KMS-11 (cell line): ENCODE results near the gene GDF11.

Experiments
- H2AFZ ChIP-seq: fragments of 200-600 bp; sonication (generic); 2 replicates; pipeline ENCODE4 v1.6.1; 2016; ENCODE audit warnings: antibody characterized with exemption, mixed run types, low read depth
- H3K27ac ChIP-seq: fragments of 200-600 bp; sonication (generic); 2 replicates; pipeline ENCODE4 v1.6.1; 2016; ENCODE audit warnings: mild to moderate bottlenecking, mixed run types
- H3K27me3 ChIP-seq: fragments of 200-600 bp; sonication (generic); 2 replicates; pipeline ENCODE4 v1.6.1; 2017; ENCODE audit warnings: mild to moderate bottlenecking, low read depth, mixed run types, moderate library complexity; ENCODE audit not compliant: insufficient read depth
- H3K36me3 ChIP-seq: fragments of 200-600 bp; sonication (generic); 2 replicates; pipeline ENCODE4 v1.6.1; 2017; ENCODE audit warnings: mild to moderate bottlenecking, mixed run types; ENCODE audit not compliant: insufficient read depth
- H3K4me1 ChIP-seq: fragments of 200-600 bp; sonication (generic); 2 replicates; pipeline ENCODE4 v1.6.1; 2016; ENCODE audit warnings: mild to moderate bottlenecking, low read depth, mixed run types; ENCODE audit not compliant: poor library complexity, severe bottlenecking
- H3K4me2 ChIP-seq: fragments of 200-600 bp; sonication (generic); 2 replicates; pipeline ENCODE4 v1.7.0; 2016; ENCODE audit warnings: mild to moderate bottlenecking, mixed run types
- H3K4me3 ChIP-seq: fragments of 200-600 bp; sonication (generic); IDR thresholded peaks from 2 replicates; pipeline ENCODE4 v1.6.1; 2017; ENCODE audit warnings: low read depth, low read length, mixed read lengths; ENCODE audit not compliant: insufficient read depth
- H3K79me2 ChIP-seq: fragments of 200-600 bp; sonication (generic); 2 replicates; pipeline ENCODE4 v1.6.1; 2016; ENCODE audit warnings: low read depth, mixed run types; ENCODE audit not compliant: insufficient read depth
- H3K9ac ChIP-seq: fragments of 200-600 bp; sonication (generic); 2 replicates; pipeline ENCODE4 v1.6.1; 2016; ENCODE audit warnings: mild to moderate bottlenecking, mixed run types
- H4K20me1 ChIP-seq: fragments of 200-600 bp; sonication (generic); 2 replicates; pipeline ENCODE4 v1.6.1; 2016; ENCODE audit warnings: mild to moderate bottlenecking, mixed run types; ENCODE audit not compliant: insufficient read depth
- CTCF ChIP-seq: fragments of 200-600 bp; sonication (generic); conservative IDR thresholded peaks from 2 replicates; pipeline ENCODE4 v1.6.1; 2017; ENCODE audit warnings: low read depth, mild to moderate bottlenecking, antibody characterized with exemption, low read length, moderate library complexity, mixed read lengths

GDF11 gene

DNA sequence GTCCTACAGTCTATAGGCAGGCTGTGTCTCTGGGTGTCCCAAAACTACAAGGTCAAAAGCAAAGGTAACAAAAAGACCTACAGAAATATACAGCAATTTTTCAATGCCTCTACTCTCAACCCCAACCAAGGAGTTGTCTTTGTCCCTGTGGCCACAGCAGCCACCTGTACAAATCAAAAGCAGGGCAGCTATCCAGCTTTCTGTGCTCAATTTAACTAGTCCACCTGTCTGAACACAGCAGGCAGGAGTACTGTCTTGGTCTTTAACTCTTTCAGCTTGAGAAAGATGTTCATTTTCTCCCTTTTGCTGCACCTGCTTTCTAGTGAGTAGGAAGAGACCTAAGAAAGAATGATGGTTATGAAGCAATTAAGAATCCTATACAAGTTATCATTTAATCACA is 19.7 kb downstream of the GDF11 start:
- Histone ChIP-seq H3K27me3 (no peaks in the 10 kb centered on the region), H4K20me1 (no peaks in the 10 kb centered on the region), H3K27ac (no peak overlapping the region), H3K79me2 (no peaks in the 10 kb centered on the region), H3K4me2 (no peak overlapping the region), H3K4me1 (no peaks in the 10 kb centered on the region), H3K4me3 (no peak overlapping the region), H2AFZ (no peak overlapping the region), H3K9ac (no peak overlapping the region), H3K36me3 (peaks cover 19% of the 10 kb centered on the region; the same call in 1 of the 2 replicates)
- no peak for TF ChIP-seq CTCF

DNA sequence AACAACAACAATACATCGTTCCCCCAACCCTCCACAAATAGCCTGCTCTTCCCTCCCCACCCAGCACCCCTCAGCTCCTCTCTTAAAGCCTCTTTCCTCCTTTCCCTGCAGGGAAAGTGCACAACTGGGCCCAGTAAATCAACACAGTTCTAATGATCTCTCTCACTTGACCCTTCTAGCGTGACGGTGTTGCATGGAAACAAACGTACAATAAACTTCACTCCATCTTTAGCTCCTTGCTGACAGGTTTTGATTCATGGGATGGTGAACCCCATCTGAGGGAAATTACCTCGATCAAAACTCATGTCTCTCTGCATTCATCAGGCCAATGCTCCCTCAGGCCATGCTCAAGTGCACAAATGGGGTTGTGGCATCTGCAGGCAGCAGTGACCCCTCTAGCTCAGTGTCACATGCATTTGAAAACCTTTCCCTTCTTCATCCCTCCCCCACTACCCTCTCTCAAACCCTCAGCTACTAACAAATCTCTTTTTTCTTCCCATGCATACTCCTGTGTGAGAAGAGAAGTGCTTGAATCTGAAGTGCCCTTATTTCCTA is 22.9 kb downstream of the GDF11 start:
- TF ChIP-seq CTCF, result no peak
- H3K79me2 ChIP-seq, result no peaks in the 10 kb centered on the region
- no peak overlapping the region for H3K27ac ChIP-seq
- no peak overlapping the region for H3K4me3 ChIP-seq
- H3K9ac ChIP-seq, result no peak overlapping the region
- H3K36me3 ChIP-seq, result no peaks in the 10 kb centered on the region; the same call in 1 of the 2 replicates
- H2AFZ ChIP-seq, result no peak overlapping the region
- H3K4me1 ChIP-seq, result no peaks in the 10 kb centered on the region
- H4K20me1 ChIP-seq, result no peaks in the 10 kb centered on the region
- no peaks in the 10 kb centered on the region for H3K27me3 ChIP-seq
- H3K4me2 ChIP-seq, result no peak overlapping the region

- Histone ChIP-seq H3K9ac (no peak overlapping the region), H3K36me3 (peaks cover 6% of the 10 kb centered on the region; the same call in 1 of the 2 replicates), H3K4me1 (no peaks in the 10 kb centered on the region), H3K4me2 (no peak overlapping the region), H3K27me3 (no peaks in the 10 kb centered on the region), H3K79me2 (peaks cover 4% of the 10 kb centered on the region; the same call in 1 of the 2 replicates), H3K4me3 (no peak overlapping the region), H4K20me1 (no peaks in the 10 kb centered on the region), H3K27ac (no peak overlapping the region), H2AFZ (no peak overlapping the region)
- TF ChIP-seq CTCF, result no peak
These were observed 24.2 kb downstream of the GDF11 start for GRCh38 chr12:55767156-55767555.

DNA sequence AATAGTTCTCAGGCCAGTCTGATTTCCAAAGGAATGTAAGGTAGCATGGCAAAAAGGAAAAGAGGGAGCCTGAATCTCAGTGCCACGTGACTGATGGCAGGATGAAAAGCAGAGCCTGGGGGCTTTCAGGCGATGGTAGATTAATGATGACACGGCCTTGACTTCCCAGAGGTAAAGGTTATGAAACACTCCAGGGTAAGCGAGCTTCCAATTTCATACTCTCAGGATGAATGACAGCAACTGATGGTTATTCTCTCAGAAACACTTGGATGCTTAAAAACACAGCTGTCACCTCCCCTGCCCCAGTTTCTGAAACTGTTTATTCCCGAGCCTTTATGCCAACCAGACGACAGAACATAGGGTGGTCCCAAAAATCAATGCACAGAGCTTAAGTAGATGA is 28.8 kb downstream of the GDF11 start:
- H3K4me1 ChIP-seq, result no peaks in the 10 kb centered on the region
- H4K20me1 ChIP-seq, result no peaks in the 10 kb centered on the region

More for the DNA sequence above, 28.8 kb downstream of the GDF11 start:
- no peak overlapping the region for H3K9ac ChIP-seq
- H3K27ac ChIP-seq, result no peak overlapping the region
- H2AFZ ChIP-seq, result no peak overlapping the region
- no peak overlapping the region for H3K4me2 ChIP-seq
- H3K79me2 ChIP-seq, result peaks cover 5% of the 10 kb centered on the region; the same call in 1 of the 2 replicates
- peaks cover 6% of the 10 kb centered on the region; the same call in 1 of the 2 replicates for H3K36me3 ChIP-seq
- no peak overlapping the region for H3K4me3 ChIP-seq
- no peak for TF ChIP-seq CTCF
- no peaks in the 10 kb centered on the region for H3K27me3 ChIP-seq
